Measurements from ENCODE around the gene AOPEP. TPM values are rescaled to one million over a fixed set of nuclear protein-coding genes. Genes with fewer than 3 reads are reported as not detected.

The AOPEP gene
- total and polyA plus RNA-seq, 2 of the 13 experiments (the other 11 are each of a cell fraction or from before 2014, with no cell fraction given) = 22.2 to 41.6 TPM

- TF ChIP-seq IKZF5 (CRISPR knock-in tag; IDR thresholded peaks at IDR 0.05) (peak; percentile 89), THRA (CRISPR knock-in tag; IDR thresholded peaks at IDR 0.05; ENCODE audit: borderline replicate concordance) (peak; percentile 86), FOXJ3 (CRISPR knock-in tag; IDR thresholded peaks at IDR 0.05; ENCODE audit: borderline replicate concordance) (peak; percentile 77; the same call in 1 of the 2 replicates), DNMT1 (CRISPR knock-in tag; IDR thresholded peaks at IDR 0.05) (no peak), SIX1 (CRISPR knock-in tag; IDR thresholded peaks at IDR 0.05; ENCODE audit: borderline replicate concordance) (peak; percentile 47; the same call in 1 of the 2 replicates), ZNF576 (CRISPR knock-in tag; IDR thresholded peaks at IDR 0.05) (no peak), XRCC5 (optimal IDR thresholded peaks at IDR 0.05; ENCODE audit: low read length) (peak; percentile 59), TFDP2 (CRISPR knock-in tag; IDR thresholded peaks at IDR 0.05) (peak; percentile 16; the same call in 1 of the 2 replicates), ZBTB3 (CRISPR knock-in tag; IDR thresholded peaks at IDR 0.05; ENCODE audit: borderline replicate concordance, low read depth) (no peak), ZSCAN12 (CRISPR knock-in tag; IDR thresholded peaks at IDR 0.05) (no peak), HMG20B (CRISPR knock-in tag; conservative IDR thresholded peaks at IDR 0.05) (peak; percentile 42; the same call in 1 of the 2 replicates), FOXK2 (IDR thresholded peaks at IDR 0.05) (no peak), ADNP (CRISPR knock-in tag; IDR thresholded peaks at IDR 0.05) (no peak), SALL1 (CRISPR knock-in tag; IDR thresholded peaks at IDR 0.05) (peak; percentile 85), ZNF567 (CRISPR knock-in tag; IDR thresholded peaks at IDR 0.05; ENCODE audit: borderline replicate concordance) (0 out of 2 replicates have a peak, but pooled peaks have one; percentile 28), YEATS4 (CRISPR knock-in tag; IDR thresholded peaks at IDR 0.05; ENCODE audit: borderline replicate concordance) (peak; percentile 64; the same call in 1 of the 2 replicates), ZNF770 (CRISPR knock-in tag; IDR thresholded peaks at IDR 0.05) (0 out of 2 replicates have a peak, but pooled peaks have one; percentile 31), TBL1XR1 (IDR thresholded peaks at IDR 0.05; ENCODE audit: borderline replicate concordance, low read length, partially characterized antibody) (peak; percentile 43), ZMAT5 (CRISPR knock-in tag; IDR thresholded peaks at IDR 0.05; ENCODE audit: borderline replicate concordance, low read depth) (no peak), HMGXB4 (CRISPR knock-in tag; IDR thresholded peaks at IDR 0.05; ENCODE audit: borderline replicate concordance in 1 of 2, low read depth in 1 of 2) (no peak; a peak in 1 of 4 replicates)
These were observed 101.2 kb downstream of the AOPEP start (continued) for GRCh38 chr9:94827584-94828304.
